Peyer's patch (tissue), 4 donors: ENCODE measurements around the gene MED13L. TPM values are rescaled to one million over a fixed set of nuclear protein-coding genes. Genes with fewer than 3 reads are reported as not detected.

Experiments
- DNase-seq, 3 donors: peaks; one replicate each; pipeline ENCODE4 v3.0.0-alpha.2; 2017 to 2019
- H3K27ac ChIP-seq, 4 donors: fragments of 200-600 bp; sonication (generic); one replicate each; pipeline ENCODE4 v1.5.1; 2016 to 2019
- H3K27me3 ChIP-seq, 2 donors: fragments of 200-600 bp; sonication (generic); one replicate each; pipeline ENCODE4 v1.5.1; 2019
- H3K36me3 ChIP-seq, 3 donors: fragments of 200-600 bp; sonication (generic); one replicate each; pipeline ENCODE4 v1.5.1; 2016 to 2019
- H3K4me1 ChIP-seq, 4 donors: fragments of 200-600 bp; sonication (generic); one replicate each; pipeline ENCODE4 v1.5.1; 2016 to 2019
- H3K4me3 ChIP-seq, 4 donors: fragments of 200-600 bp; sonication (generic); 1 replicate in 3 of 4; 2 replicates in 1 of 4; pipeline ENCODE4 v1.5.1; 2016 to 2019; ENCODE audit warnings: mild to moderate bottlenecking in 1 of 4
- H3K9me3 ChIP-seq, 4 donors: fragments of 200-600 bp; sonication (generic); one replicate each; pipeline ENCODE4 v1.5.1; 2016 to 2019; ENCODE audit warnings: mild to moderate bottlenecking in 1 of 4
- CTCF ChIP-seq, 6 experiments: fragments of 450-650 bp in 4 of 6; fragments of 200-600 bp in 2 of 6; sonication (generic) in 1 of 6; IDR thresholded peaks; one replicate each; pipeline ENCODE4 v1.5.1; 2017 to 2019; ENCODE audit warnings: antibody characterized with exemption in 6 of 6, mild to moderate bottlenecking in 3 of 6, moderate library complexity in 1 of 6
- POLR2A ChIP-seq, 2 donors: fragments of 450-650 bp; IDR thresholded peaks; one replicate each; pipeline ENCODE4 v1.5.1; 2017; ENCODE audit warnings: antibody characterized with exemption in 2 of 2, mild to moderate bottlenecking in 2 of 2, moderate library complexity in 2 of 2
- total RNA-seq, 4 donors: library from RNA; depleted of rRNA; stranded (reverse); fragments of >200 nt; gene quantifications; one replicate each; pipeline ENCODE4 v1.1.0, GENCODE V29; 2016

Gene MED13L
- total RNA-seq, 4 donors from 2014 or later: 127 to 181 (median 145) TPM

- no peaks in the 10 kb centered on the region for H3K9me3 ChIP-seq
- H3K4me3 ChIP-seq: no peak overlapping the region
- no peak for DNase-seq
- H3K36me3 ChIP-seq: no peaks in the 10 kb centered on the region
- TF ChIP-seq CTCF (IDR thresholded peaks at IDR 0.05): no peak
- TF ChIP-seq POLR2A (IDR thresholded peaks at IDR 0.05): no peak
- H3K27me3 ChIP-seq: no peaks in the 10 kb centered on the region
- H3K27ac ChIP-seq: no peak overlapping the region
- H3K4me1 ChIP-seq: peaks cover 0 to 11% (median 0%) of the 10 kb centered on the region in 4 donors
Measured at GRCh38 chr12:116069943-116070342, 207.6 kb downstream of the MED13L start.

GRCh38 chr12:116068853-116069252 is 208.6 kb downstream of the MED13L start:
- Histone ChIP-seq H3K27ac (no peak overlapping the region), H3K27me3 (no peaks in the 10 kb centered on the region)
- TF ChIP-seq CTCF (IDR thresholded peaks at IDR 0.05): no peak
- no peak for TF ChIP-seq POLR2A (IDR thresholded peaks at IDR 0.05)

GRCh38 chr12:116068371-116068770 is 209.1 kb downstream of the MED13L start:
- no peak for DNase-seq
- no peak overlapping the region for H3K27ac ChIP-seq
- H3K27me3 ChIP-seq: no peaks in the 10 kb centered on the region
- no peaks in the 10 kb centered on the region for H3K9me3 ChIP-seq
- H3K36me3 ChIP-seq: no peaks in the 10 kb centered on the region
- H3K4me1 ChIP-seq: peaks cover 0 to 11% (median 0%) of the 10 kb centered on the region in 4 donors
- no peak overlapping the region for H3K4me3 ChIP-seq
- no peak for TF ChIP-seq POLR2A (IDR thresholded peaks at IDR 0.05)
- no peak for TF ChIP-seq CTCF (IDR thresholded peaks at IDR 0.05)

More at GRCh38 chr12:116068853-116069252, 208.6 kb downstream of the MED13L start:
- DNase-seq: no peak
- no peaks in the 10 kb centered on the region for H3K9me3 ChIP-seq
- H3K4me1 ChIP-seq: peaks cover 0 to 11% (median 0%) of the 10 kb centered on the region in 4 donors
- H3K36me3 ChIP-seq: no peaks in the 10 kb centered on the region
- H3K4me3 ChIP-seq: no peak overlapping the region

- H3K27ac ChIP-seq: no peak overlapping the region
- H3K36me3 ChIP-seq: no peaks in the 10 kb centered on the region
- no peaks in the 10 kb centered on the region for H3K27me3 ChIP-seq
- no peaks in the 10 kb centered on the region for H3K9me3 ChIP-seq
- DNase-seq: no peak
- TF ChIP-seq CTCF (IDR thresholded peaks at IDR 0.05): no peak
- TF ChIP-seq POLR2A (IDR thresholded peaks at IDR 0.05): no peak
- no peak overlapping the region for H3K4me3 ChIP-seq
- H3K4me1 ChIP-seq: peaks cover 0 to 11% (median 0%) of the 10 kb centered on the region in 4 donors
Measured at GRCh38 chr12:116067892-116068291, 209.6 kb downstream of the MED13L start.

GRCh38 chr12:116066381-116067230 is 210.9 kb downstream of the MED13L start:
- H3K36me3 ChIP-seq: no peaks in the 10 kb centered on the region
- H3K27me3 ChIP-seq: no peaks in the 10 kb centered on the region
- no peaks in the 10 kb centered on the region for H3K9me3 ChIP-seq
- TF ChIP-seq POLR2A (IDR thresholded peaks at IDR 0.05) (no peak), CTCF (IDR thresholded peaks at IDR 0.05) (peak; percentile 43 to 85 (median 66))
- peaks cover 0 to 11% (median 0%) of the 10 kb centered on the region in 4 donors for H3K4me1 ChIP-seq
- no peak overlapping the region for H3K4me3 ChIP-seq
- H3K27ac ChIP-seq: no peak overlapping the region
- DNase-seq: peak; percentile 52 to 82 (median 52)
